Measurements from ENCODE around the gene GPR150.
"Not testable (repeated sequence)": the region's sequence is repeated elsewhere in the genome, so short reads cannot be mapped to it uniquely, and the experiment has no call there.

Gene GPR150

DNA sequence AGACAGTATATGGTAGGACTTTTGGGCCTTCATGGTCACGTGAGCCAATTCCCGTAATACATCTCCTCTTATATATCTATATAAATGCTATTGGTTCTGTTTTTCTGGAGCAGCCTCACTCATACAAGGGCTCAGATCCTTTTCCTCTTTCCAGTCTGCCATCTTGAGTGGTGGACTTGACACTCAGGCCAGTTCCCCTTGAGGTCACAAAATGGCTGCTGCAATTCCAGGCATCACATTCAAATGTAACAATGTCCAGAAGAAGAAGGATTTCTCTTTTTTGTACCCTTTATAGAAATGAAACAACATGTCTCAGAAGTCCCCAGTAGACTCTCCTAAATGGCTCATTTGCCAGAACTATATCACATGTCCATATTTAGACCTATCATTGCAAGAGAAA lies 4.5 kb downstream of the GPR150 start:
- DNase-seq, result no peak

GRCh38 chr5:95626701-95627100 lies 6.8 kb downstream of the GPR150 start:
- DNase-seq, result no peak

DNA sequence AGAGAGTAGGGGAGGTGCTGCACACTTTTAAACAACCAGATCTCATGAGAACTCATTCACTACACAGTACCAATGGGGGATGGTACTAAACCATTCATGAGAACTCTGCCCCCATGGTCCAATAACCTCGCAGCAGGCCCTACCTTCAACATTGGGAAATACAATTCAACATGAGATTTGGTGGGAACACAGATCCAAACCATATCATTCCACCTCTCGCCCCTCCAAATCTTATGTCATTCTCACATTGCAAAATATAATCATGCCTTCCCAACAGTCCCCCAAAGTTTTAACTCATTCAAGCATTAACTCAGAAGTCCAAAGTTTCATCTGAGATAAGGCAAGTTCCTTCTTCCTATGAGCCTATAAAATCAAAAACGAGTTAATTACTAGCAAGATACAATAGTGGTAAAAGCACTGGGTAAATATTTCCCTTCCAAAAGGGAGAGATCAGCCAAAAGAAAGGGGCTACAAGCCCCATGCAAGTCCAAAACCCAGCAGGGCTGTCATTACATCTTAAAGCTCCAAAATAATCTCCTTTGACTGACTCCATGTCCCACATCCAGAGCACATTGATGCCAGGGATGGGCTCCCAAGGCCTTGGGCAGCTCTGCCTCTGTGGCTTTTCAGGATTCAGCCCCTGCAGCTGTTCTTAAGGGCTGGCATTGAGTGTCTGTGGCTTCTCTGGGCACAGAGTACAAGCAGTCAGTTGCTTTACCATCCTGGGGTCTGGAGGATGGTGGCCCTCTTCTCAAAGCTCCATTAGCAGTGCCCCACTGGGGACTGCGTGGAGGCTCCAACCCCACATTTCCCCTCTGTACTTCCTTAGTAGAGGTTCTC lies 8.3 kb downstream of the GPR150 start:
- DNase-seq, result no peak

DNA sequence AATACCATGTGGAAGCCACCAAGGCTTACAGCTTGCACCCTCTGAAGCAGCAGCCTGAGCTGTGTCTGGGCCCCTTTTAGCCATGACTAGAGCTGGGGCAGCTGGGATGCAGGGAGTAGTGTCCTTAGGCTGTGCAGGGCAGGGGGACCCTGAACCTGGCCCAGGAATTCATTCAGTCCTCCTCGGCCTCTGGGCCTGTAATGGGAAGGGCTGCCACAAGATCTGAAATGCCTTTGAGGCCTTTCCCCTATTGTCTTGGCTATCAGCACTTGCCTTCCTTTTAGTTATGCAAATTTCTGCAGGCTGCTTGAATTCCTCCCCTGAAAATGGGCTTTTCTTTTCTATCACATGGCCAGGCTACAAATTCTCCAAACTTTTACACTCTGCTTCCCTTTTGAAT lies 9.0 kb downstream of the GPR150 start:
- no peak for DNase-seq

- no peak for DNase-seq
Measured at GRCh38 chr5:95630394-95630917, 10.6 kb downstream of the GPR150 start.

DNA sequence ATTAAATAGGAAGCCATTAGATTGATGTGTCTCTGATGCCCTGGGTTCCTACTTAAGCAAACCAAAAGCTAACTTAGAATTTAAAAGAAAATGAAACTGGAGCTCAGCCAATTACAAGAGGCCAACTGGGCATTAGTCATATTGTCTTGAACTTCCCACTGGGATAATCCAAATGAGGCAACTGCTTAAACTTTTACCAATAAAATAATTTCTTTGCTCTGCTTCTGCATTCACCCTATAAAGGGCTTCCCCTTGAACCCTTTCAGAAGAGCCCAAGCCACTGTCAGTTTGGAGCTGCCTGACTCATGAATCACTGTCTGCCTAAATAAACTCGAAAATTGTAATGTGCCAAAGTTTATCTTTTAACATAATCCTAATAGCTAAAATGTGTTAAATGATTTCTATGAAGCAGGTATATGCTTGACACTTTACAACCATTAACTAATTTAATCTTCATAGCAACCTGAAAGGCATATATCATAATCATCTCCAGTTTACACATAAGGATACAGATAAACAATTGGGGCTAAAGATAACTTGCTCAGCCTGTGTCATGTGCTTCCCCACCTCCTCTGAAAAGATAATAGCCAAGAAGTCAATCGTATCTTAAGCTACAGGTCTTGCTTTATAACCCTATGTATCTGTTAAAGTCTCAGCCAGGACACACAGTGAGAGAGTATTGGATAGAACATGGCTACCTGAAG lies 11.5 kb downstream of the GPR150 start:
- DNase-seq, result peak in 3 of 4 experiments; percentile 17 to 56 (median 55)

- peak; percentile 73 to 90 (median 82) for DNase-seq
Measured at GRCh38 chr5:95631991-95632675, 12.2 kb downstream of the GPR150 start.

- not testable (repeated sequence) for DNase-seq
Measured at GRCh38 chr5:95632942-95633341, 13.1 kb downstream of the GPR150 start.

- no peak for DNase-seq
Measured at GRCh38 chr5:95633671-95634070, 13.8 kb downstream of the GPR150 start.

DNA sequence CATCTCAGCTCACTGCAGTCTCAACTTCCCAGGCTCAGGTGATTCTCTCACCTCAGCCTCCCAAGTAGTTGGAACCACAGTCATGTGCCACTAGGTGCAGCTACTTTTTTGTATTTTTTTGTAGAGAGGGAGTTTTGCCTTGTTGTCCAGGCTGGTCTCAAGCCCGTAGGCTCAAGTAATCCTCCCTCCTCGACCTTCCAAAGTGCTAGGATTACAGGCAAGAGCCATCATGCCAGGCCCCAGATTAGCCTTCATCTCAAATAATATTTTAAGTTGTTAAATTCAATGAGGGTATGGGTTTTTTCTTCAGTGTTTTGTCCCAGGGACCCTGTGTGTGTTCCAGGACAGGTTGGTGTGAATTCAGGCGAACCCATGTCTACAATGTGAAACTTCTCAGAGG lies 14.2 kb downstream of the GPR150 start:
- no peak for DNase-seq

DNA sequence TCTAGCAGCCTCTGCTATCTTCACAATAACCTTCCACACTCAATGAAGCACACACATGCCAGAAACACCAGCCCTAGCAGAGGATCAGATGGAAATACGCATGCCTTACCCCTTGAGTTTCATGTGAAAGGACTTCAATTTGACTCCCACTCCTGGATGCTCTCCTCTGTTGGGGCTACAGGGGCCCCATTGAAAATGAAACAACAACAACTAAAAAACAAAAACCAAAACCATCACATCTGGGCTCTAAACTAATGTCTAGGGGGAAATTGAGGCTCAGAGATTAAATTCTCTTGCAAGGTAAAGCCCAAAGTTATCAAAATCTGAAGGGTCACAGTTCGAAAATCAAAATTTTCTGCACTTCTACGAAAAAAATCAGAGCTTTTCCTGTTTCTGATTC lies 18.7 kb downstream of the GPR150 start:
- no peak for DNase-seq

- no peak for DNase-seq
Measured at GRCh38 chr5:95641741-95642220, 21.9 kb downstream of the GPR150 start.

DNA sequence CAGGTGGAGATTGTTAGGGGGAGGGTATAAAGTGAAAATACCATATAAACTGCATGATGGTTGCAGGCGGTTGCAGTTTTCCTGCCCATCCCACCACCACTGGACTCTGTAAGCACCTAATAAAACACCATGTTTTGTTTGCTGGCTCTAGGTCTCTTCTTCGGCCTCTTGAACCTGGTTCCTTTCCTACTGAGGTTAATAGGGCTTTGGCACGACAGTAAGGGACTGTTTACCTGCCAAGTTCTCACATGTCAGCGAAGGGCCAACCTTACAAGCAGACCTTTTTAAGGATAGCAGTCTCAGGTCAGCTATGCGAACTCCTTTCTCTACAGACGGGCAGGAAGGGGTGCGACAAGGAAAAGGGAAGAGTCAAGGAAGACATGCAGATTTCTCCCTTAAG lies 23.3 kb downstream of the GPR150 start:
- no peak for DNase-seq

GRCh38 chr5:95644351-95645042 lies 24.6 kb downstream of the GPR150 start:
- DNase-seq, result peak; percentile 38 to 67 (median 60)

GRCh38 chr5:95646226-95646568 lies 26.3 kb downstream of the GPR150 start:
- DNase-seq, result not testable (repeated sequence)

DNA sequence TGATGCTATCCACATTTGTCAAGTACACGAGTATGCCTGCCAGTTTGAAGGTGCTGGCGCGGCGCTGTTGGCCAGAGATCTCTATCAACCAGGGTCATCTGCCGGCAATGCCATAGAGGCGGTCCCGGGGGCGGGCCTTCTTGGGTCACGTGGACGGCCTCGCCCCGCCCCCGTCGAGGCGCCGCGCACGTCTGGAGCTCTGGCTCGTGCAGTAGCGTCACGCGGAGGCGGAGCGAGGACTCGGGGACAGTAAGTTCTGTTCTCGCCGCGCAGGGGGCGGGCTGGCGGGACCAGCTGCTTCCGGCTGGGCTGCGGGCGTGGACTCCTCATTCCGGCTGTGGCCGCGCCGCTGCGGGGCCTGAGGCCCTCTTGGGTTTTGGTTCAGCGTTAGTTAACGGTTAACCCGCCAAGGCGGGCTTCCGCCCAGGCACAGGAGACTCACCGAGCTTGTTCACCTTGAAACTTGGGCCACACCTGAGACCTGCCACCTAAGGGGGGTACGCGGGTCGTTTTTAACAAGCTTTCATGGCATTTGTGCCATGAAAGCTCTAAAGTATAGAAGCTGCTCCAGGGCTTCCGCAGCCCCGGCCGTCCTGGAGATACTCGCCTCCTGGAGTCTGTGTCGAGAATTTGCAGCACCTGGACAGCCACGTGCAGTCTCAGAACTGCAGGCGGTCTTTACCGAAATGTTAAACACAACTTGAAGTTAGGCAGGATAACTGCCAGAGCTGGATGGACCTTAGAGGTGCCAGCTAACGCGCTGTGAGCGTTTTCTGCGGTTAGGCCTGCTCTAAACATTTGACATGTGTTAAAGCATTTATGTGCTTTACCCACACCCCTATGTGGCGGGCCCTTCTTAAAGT lies 26.9 kb downstream of the GPR150 start, which contains the start of gene RFESD:
TSS of gene RFESD (plus strand) at position 209 of the 863 bp plus-strand sequence. CDS start 5,495 bp downstream, outside the sequence.
- DNase-seq, result peak; percentile 99 to 100 (median 100)

GRCh38 chr5:95647886-95648860 lies 28.3 kb downstream of the GPR150 start:
- DNase-seq, result peak in 1 of 4 experiments; percentile 25

DNA sequence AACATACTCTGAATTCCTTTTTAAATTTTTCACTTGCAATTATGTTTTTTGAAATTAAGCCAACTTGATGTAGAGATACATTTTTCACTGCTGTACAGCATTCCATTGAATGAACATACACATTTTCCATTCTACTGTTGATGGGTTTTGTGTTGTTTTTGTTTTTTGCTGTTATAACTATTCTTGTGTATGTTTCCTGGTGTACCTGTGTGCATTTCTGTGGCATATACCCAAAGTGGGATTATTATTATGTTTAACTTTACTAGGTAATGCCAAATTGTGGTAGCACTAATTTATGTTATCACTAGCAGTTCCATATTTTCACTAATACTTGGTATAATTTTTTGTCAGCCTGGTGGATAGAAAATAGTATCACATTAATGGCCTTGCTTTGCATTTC lies 29.4 kb downstream of the GPR150 start:
- DNase-seq, result no peak

GRCh38 chr5:95649842-95650620 lies 30.1 kb downstream of the GPR150 start:
- DNase-seq, result no peak
